AG04450 (cell line): ENCODE data around the gene USP37. TPM values are rescaled to one million over a fixed set of nuclear protein-coding genes. Genes with fewer than 3 reads are reported as not detected.

Experiments used
- CTCF ChIA-PET: fragments of 300-600, 350-600 bp; formaldehyde crosslinking; extraction: SDS; loops from one replicate; lab custom pipeline; 2022; ENCODE audit warnings: antibody characterized with exemption, inconsistent platforms; lab: Charles Lee
- POLR2A ChIA-PET: fragments of 350-600 bp; formaldehyde crosslinking; extraction: SDS; loops from one replicate; lab custom pipeline; 2021; ENCODE audit warnings: antibody characterized with exemption, inconsistent platforms; lab: Yijun Ruan, JAX
- DNase-seq: peaks from one replicate; pipeline ENCODE4 v3.0.0-alpha.2; 2011; ENCODE audit warnings: low read depth, low spot score
- H3K27ac ChIP-seq: one replicate; pipeline ENCODE4 v1.5.1; 2012; ENCODE audit warnings: low read depth, low read length, control low read depth
- H3K27me3 ChIP-seq: one replicate; pipeline ENCODE4 v1.6.0; 2012; ENCODE audit warnings: low read length; ENCODE audit not compliant: control insufficient read depth, insufficient read depth
- H3K4me3 ChIP-seq: 2 replicates; pipeline ENCODE4 v1.5.1; 2011; ENCODE audit warnings: mild to moderate bottlenecking, low read depth, low read length, control low read depth
- H3K9me3 ChIP-seq: 2 replicates; pipeline ENCODE4 v1.5.1; 2012; ENCODE audit warnings: low read length; ENCODE audit not compliant: control insufficient read depth, insufficient read depth
- polyA plus RNA-seq: library from polyadenylated mRNA; depleted of rRNA; stranded (reverse); fragments of >200 nt; gene quantifications from 2 replicates; pipeline ENCODE4 v1.2.3, GENCODE V29; 2011; rRNA removed
- small RNA-seq: library from RNA; depleted of rRNA; stranded (forward); fragments of <200 nt; gene quantifications from one replicate; pipeline ENCODE3, GENCODE V24; 2012; ENCODE audit warnings: low read depth; ENCODE audit not compliant: insufficient read length
- TF ChIP-seq, protein P1 (sequence below): IDR thresholded peaks from 2 replicates; pipeline ENCODE4 v1.5.1; 2011; ENCODE audit warnings: low read depth, low read length, control low read depth, inconsistent platforms

The USP37 gene
- polyA plus RNA-seq, 1 experiment = 4.9 TPM

GRCh38 chr2:218400930-218401881, 166.9 kb downstream of the USP37 start:
- ChIA-PET CTCF (interaction anchor here (1.0 to 1.7 kb wide), 3 partner anchors 65 to 128 kb away, joined by 4 to 6 read pairs (median 6); no protein-coding TSS in a partner anchor), POLR2A (interaction anchor here (1.0 kb wide), 1 partner anchor 131 kb away, joined by 5 read pairs; the partner anchor contains the start of genes AAMP and PNKD)
- TF ChIP-seq, protein P1, sequence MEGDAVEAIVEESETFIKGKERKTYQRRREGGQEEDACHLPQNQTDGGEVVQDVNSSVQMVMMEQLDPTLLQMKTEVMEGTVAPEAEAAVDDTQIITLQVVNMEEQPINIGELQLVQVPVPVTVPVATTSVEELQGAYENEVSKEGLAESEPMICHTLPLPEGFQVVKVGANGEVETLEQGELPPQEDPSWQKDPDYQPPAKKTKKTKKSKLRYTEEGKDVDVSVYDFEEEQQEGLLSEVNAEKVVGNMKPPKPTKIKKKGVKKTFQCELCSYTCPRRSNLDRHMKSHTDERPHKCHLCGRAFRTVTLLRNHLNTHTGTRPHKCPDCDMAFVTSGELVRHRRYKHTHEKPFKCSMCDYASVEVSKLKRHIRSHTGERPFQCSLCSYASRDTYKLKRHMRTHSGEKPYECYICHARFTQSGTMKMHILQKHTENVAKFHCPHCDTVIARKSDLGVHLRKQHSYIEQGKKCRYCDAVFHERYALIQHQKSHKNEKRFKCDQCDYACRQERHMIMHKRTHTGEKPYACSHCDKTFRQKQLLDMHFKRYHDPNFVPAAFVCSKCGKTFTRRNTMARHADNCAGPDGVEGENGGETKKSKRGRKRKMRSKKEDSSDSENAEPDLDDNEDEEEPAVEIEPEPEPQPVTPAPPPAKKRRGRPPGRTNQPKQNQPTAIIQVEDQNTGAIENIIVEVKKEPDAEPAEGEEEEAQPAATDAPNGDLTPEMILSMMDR = no peak
- no peak for DNase-seq
- Histone ChIP-seq H3K27ac (no peak overlapping the region), H3K27me3 (no peaks in the 10 kb centered on the region), H3K9me3 (no peaks in the 10 kb centered on the region; the same call in 1 of the 2 replicates), H3K4me3 (peak overlapping the region; percentile 79)

Small RNA genes within 50 kb of the gene (small RNA-seq; reads per million reads assigned to genes)
- gene MIR26B = 6,286 reads per million, percentile 98 among the genes with 10 or more reads in this experiment
- gene RNU6-136P = not detected

Other genes starting within 250 kb of the USP37 start
- not detected in 2 replicates for gene CATIP, start 211.5 kb downstream of the USP37 start, polyA plus RNA-seq
- gene SLC11A1, start 186.1 kb downstream of the USP37 start, polyA plus RNA-seq = 0.04 TPM in 1 of 2 replicates, not detected in the other
- 51.3 and 66.6 TPM in 2 replicates for gene CTDSP1, start 168.5 kb downstream of the USP37 start, polyA plus RNA-seq
- 0.06 TPM in 1 of 2 replicates, not detected in the other for gene VIL1, start 149.2 kb downstream of the USP37 start, polyA plus RNA-seq
- 60.2 and 77.1 TPM in 2 replicates for gene CNOT9, start 488 bp upstream of the USP37 start, polyA plus RNA-seq
- gene PLCD4, start 39.5 kb upstream of the USP37 start, polyA plus RNA-seq = 4.7 and 4.9 TPM in 2 replicates
- gene ZNF142, start 91.3 kb upstream of the USP37 start, polyA plus RNA-seq = 3.5 and 5.5 TPM in 2 replicates
- gene BCS1L, start 91.3 kb upstream of the USP37 start, polyA plus RNA-seq = 26.7 and 28.4 TPM in 2 replicates
- gene RNF25, start 103.7 kb upstream of the USP37 start, polyA plus RNA-seq = 57.5 and 76.3 TPM in 2 replicates
- 52.5 and 53.1 TPM in 2 replicates for gene STK36, start 103.7 kb upstream of the USP37 start, polyA plus RNA-seq
- gene TTLL4, start 142.5 kb upstream of the USP37 start, polyA plus RNA-seq = 16.3 and 18.0 TPM in 2 replicates
- gene CYP27A1, start 213.8 kb upstream of the USP37 start, polyA plus RNA-seq = 25.6 and 31.0 TPM in 2 replicates